ENCODE results near the gene RAB18. TPM values are rescaled to one million over a fixed set of nuclear protein-coding genes. Genes with fewer than 3 reads are reported as not detected.

The RAB18 gene
- total and polyA plus RNA-seq, 10 of the 15 experiments (the other 5 are each of a cell fraction or from before 2014, with no cell fraction given) = 13.4 to 98.8 (median 42.1) TPM

DNA sequence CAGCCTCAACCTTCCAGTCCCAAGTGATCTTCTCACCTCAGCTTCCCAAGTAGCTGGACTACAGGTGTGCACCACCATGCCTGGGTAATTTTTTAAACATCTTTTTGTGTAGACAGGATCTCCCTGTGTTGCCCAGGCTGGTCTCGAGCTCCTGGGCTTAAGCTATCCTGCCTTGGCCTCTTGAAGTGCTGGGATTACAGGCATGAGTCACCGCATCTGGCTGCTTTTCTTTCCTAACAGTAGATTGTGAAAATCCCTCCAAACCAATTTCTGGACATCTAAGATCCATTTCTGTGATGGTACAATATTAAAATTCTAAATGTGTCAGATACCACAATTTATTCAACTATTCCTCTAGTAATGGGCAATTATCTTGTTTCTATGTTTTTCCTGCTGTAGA is 38.7 kb downstream of the RAB18 start:
- no peaks in the 10 kb centered on the region for H3K4me1 ChIP-seq (ENCODE audit: control insufficient read depth, insufficient read depth, low read length)
- in situ Hi-C loops (cut with MboI) (no loop called here), intact Hi-C loops (cut with micrococcal nuclease; ENCODE audit: unreplicated experiment) (no loop called here)
- H3K4me2 ChIP-seq (ENCODE audit: control insufficient read depth, insufficient read depth) = no peak overlapping the region
- TF ChIP-seq, protein P1, sequence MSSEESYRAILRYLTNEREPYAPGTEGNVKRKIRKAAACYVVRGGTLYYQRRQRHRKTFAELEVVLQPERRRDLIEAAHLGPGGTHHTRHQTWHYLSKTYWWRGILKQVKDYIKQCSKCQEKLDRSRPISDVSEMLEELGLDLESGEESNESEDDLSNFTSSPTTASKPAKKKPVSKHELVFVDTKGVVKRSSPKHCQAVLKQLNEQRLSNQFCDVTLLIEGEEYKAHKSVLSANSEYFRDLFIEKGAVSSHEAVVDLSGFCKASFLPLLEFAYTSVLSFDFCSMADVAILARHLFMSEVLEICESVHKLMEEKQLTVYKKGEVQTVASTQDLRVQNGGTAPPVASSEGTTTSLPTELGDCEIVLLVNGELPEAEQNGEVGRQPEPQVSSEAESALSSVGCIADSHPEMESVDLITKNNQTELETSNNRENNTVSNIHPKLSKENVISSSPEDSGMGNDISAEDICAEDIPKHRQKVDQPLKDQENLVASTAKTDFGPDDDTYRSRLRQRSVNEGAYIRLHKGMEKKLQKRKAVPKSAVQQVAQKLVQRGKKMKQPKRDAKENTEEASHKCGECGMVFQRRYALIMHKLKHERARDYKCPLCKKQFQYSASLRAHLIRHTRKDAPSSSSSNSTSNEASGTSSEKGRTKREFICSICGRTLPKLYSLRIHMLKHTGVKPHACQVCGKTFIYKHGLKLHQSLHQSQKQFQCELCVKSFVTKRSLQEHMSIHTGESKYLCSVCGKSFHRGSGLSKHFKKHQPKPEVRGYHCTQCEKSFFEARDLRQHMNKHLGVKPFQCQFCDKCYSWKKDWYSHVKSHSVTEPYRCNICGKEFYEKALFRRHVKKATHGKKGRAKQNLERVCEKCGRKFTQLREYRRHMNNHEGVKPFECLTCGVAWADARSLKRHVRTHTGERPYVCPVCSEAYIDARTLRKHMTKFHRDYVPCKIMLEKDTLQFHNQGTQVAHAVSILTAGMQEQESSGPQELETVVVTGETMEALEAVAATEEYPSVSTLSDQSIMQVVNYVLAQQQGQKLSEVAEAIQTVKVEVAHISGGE (CRISPR knock-in tag; IDR thresholded peaks at IDR 0.05) = no peak
- TF ChIP-seq SIN3A (IDR thresholded peaks at IDR 0.05; ENCODE audit: low read depth, low read length) (no peak), SPI1 (IDR thresholded peaks at IDR 0.05; ENCODE audit: borderline replicate concordance, insufficient read depth, low read depth, low read length) (no peak)
- TF ChIP-seq, protein P2, sequence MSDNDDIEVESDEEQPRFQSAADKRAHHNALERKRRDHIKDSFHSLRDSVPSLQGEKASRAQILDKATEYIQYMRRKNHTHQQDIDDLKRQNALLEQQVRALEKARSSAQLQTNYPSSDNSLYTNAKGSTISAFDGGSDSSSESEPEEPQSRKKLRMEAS (IDR thresholded peaks at IDR 0.05; ENCODE audit: low read depth, low read length) = no peak
- POLR2A ChIA-PET = no interaction called here
- 100% methylated on average over 2 of the region's 2 CpGs for WGBS (ENCODE audit: insufficient coverage, insufficient replicate concordance, low lambda C conversion rate, missing lambda C conversion rate)
- BruUV-seq (replicated peaks) = no TSS peak
- no peak for FAIRE-seq
- H3K4me3 ChIP-seq = no peak overlapping the region
- no peak for ATAC-seq
- H3K27ac ChIP-seq (ENCODE audit: control insufficient read depth, insufficient read depth) = no peak overlapping the region
- no peaks in the 10 kb centered on the region for H3K9me3 ChIP-seq (replicated peaks; ENCODE audit: control insufficient read depth, insufficient read depth, low read length)
- 0 out of 4 replicates have a peak, but pooled peaks cover 0 to 1% of the 10 kb centered on the region in 2 experiments for H3K36me3 ChIP-seq (ENCODE audit: control insufficient read depth in 2 of 2, insufficient read depth in 2 of 2, low read length in 1 of 2)
- H3K27me3 ChIP-seq (replicated peaks in 1 of 2; ENCODE audit: control insufficient read depth in 2 of 2, insufficient read depth in 2 of 2, low read length in 1 of 2) = no peaks in the 10 kb centered on the region
- no peaks in the 10 kb centered on the region for H3K79me2 ChIP-seq (ENCODE audit: control insufficient read depth, insufficient read depth, low read length)
- no peak for DNase-seq (ENCODE audit: low read depth, low spot score)
- H2AFZ ChIP-seq (ENCODE audit: control insufficient read depth, low read depth, low read length) = no peak overlapping the region
- CTCF ChIA-PET = no interaction called here
- no peak overlapping the region for H3K9ac ChIP-seq (ENCODE audit: control insufficient read depth, insufficient read depth, low read length)
- no peaks in the 10 kb centered on the region for H4K20me1 ChIP-seq (ENCODE audit: control insufficient read depth, insufficient read depth)
- SMC1A ChIA-PET (ENCODE audit: uncharacterized antibody, unreplicated experiment) = no interaction called here
- RAD21 ChIA-PET (ENCODE audit: unreplicated experiment) = no interaction called here

Measured in GM12878 (cell line).